T-helper 1 cell treated with Interleukin-12 subunit alpha and Interleukin-12 subunit beta and Interleukin-4 antibody, amounts not matched to agents 30 ng/mL and 1 ng/mL, for 36 hours (primary cell): Measurements from ENCODE around the gene LRRTM4. TPM values are rescaled to one million over a fixed set of nuclear protein-coding genes. Genes with fewer than 3 reads are reported as not detected.

Experiments
- intact Hi-C: fragments of 100-400 bp; cut with micrococcal nuclease; formaldehyde crosslinking; loops from one replicate; pipeline ENCODE4 v1.15.1; 2024
- total RNA-seq: library from RNA; stranded (reverse); gene quantifications from 2 replicates; pipeline ENCODE4 v1.2.3, GENCODE V29; 2022

LRRTM4 gene
- not detected in 2 replicates for total RNA-seq

DNA sequence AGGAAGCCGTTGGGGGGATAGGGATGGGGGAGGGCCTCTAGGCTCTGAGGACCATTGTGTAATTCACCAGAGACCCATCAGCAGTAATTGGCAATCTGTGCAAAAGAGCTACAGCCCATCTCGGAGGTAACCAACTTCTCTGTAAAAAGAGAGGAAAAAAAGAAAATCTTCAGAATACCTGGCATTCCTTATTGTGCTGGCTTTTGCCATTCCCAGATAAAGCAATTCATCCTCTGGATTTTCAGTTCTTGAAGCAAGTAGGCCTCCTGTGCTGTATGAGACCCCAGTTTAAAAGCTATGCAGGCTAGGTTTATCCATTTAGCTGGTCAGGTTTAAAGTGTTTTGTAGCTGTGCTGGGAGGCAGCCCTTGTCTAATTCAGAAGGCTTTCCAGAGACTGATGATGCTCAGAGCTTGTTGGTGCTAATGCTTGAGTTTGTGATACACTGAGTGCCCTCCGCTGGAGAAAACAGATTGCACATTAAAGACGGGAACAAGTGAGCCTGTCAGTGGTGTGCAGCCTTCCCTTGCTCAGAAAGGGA is at the start of gene LRRTM4:
LRRTM4 (minus strand) TSS at position 446 of the 540 bp plus-strand sequence.
- intact Hi-C loops = no loop called here

- intact Hi-C loops = no loop called here
Observed at GRCh38 chr2:77571545-77571944, 49.4 kb upstream of the LRRTM4 start.

- intact Hi-C loops = no loop called here
Observed at GRCh38 chr2:77567723-77568122, 45.5 kb upstream of the LRRTM4 start.

DNA sequence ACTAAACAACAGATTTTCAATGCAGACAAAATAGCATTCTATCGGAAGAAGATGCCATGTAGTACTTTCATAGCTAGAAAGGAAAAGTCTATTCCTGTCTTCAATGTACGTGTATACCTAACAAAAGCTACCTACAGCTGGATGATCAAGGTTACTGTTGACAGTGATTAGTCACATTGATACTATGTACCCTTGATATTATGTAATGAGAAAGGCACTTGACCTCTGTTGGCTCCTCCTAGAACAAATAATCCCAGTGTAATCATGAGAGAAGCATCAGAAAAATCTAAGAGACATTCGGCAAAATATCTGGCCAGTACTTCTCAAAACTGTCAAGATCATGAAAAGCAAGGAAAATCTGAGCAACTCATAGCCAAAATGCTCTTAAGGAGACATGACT is 44.4 kb upstream of the LRRTM4 start:
- intact Hi-C loops = no loop called here

DNA sequence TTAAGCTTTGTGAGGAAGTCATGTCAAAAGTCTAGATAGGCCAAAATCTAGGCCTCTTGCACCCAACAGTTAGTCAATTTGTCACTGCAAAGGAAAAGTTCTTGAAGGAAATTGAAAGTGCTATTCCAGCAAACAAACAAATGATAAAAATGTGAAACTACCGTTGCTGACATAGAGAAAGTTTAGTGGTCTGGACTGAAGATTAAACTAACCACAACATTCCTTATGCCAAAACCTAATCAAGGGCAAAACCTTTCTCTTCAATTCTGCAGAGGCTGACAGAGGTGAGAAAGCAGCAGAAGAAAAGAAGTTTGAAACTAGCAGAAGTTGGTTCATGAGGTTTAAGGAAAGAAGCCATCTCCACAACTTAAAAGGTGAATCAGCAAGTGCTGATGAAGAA is 44.0 kb upstream of the LRRTM4 start:
- intact Hi-C loops = no loop called here

DNA sequence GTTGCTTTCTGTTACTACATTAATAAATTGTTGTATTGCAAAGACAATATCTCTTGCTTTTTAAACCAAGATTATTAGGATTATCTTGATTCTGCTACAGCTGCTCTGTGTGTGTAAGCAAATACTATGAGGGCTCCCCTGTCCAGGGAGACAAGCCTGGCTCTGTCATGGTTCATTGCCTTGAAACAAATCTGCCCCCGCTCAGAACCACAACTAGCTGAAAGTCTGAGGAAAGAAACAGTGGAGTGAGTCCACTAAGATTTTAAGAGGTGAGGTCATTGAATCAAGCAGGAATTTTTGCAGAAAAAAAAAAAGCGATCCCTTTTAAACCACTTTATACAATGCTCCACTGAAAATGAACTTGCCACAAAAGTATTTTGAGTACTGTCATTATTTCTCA is 30.8 kb upstream of the LRRTM4 start:
- intact Hi-C loops = no loop called here

- intact Hi-C loops = no loop called here
Observed at GRCh38 chr2:77538031-77538430, 15.9 kb upstream of the LRRTM4 start.

DNA sequence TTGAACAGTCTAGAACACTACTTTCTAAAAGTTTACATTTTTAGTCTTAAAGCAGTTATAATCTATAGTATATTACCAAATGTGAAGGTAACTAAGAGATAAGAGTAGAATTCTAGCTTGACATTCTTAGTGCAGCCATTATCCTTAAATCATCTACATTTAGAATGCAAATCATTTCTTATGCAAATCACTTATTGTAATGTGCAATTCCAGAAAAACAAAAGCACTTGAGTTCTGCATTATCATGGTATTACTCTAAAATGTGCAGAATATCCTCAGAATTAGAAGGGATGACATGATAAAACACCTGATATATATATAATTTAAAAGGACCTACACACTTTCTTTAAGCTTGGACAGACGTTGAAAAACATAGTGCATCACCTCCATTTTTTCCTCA is 712 bp upstream of the LRRTM4 start:
- intact Hi-C loops = no loop called here

DNA sequence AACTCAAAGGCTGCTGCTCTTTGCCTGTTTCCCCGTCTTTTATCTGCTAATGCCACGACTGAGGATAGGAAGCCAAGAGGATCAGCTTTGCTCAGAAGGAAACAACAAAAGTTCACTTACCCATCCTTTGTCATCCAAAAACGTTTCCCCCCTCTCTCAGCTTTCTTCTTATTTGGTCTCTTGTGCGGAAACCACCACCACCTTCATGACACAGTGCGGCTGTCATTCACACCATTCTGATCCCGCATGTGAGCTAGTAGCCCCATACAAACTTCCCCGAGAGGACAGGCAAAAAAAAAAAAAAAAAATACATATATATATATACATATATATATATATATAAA is 656 bp downstream of the LRRTM4 start:
- intact Hi-C loops = no loop called here

DNA sequence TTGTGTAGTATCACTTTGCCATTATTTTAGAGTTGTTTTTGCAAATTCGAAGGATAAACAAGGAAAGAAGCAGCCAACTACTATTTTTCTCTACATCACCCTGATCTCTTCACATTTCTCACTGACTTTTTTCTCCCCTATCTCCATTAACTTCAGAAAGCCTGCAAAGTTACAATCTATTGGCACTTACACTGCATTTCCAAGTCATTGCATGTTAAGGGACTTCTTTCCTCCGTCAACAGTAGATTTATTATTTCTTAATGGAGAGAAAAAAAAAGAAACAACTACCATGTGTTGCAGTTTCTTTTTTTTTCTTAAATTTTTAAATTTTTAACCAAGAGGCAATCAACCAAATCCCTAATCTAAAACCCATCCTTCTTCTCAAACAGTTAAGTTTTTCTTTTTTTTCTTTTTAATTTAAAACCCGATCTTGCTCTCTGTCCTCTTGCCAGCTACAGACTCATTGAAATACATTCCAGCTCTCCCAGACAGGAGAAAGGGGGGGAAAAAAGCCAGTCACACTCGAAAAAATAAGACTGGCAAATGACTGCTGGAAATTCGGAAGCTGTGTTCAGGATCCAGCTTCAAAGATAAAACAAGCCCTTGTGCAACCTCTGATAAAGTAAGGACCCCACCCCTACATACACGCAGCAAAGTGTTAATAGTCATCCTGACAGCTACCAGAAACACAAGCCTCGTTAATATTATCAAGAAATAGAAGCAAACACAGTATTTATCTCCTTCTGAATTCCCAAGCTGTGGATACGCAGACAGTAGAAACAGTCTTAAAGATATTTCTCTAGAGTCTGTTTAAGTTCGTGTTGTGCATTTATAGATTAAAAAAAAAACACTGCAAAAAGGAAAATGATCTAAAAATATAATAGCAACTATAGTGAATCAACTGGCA is 1.3 kb downstream of the LRRTM4 start:
- intact Hi-C loops = no loop called here

DNA sequence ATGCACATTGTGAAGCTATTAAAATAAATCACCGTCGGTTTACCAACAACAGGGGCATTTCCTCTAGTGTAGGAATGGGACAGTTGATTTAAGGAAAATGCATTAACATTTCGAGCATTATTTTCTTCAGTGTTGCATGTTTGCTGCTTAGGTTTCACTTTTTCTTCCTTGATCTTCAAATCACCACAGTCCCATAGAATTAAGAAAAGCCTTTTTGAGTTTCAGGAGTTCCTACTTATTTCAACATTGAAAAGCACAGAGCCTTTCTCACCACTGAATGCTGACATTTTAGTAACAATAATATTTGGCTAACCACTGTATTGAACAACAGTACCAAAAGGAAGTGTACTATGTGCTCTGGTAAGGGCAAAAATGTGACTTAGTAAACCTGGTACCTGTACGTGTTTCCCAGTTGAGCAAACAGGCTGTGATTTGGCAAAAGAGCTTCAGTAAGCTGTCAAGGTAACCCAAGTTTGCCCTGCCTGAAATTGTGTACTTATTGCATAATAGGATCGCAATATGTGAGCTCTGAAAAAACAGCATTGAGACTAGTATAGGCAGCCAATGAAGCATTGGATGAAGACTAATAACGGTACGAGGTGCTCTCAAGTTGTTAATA is 2.2 kb downstream of the LRRTM4 start:
- intact Hi-C loops = no loop called here

DNA sequence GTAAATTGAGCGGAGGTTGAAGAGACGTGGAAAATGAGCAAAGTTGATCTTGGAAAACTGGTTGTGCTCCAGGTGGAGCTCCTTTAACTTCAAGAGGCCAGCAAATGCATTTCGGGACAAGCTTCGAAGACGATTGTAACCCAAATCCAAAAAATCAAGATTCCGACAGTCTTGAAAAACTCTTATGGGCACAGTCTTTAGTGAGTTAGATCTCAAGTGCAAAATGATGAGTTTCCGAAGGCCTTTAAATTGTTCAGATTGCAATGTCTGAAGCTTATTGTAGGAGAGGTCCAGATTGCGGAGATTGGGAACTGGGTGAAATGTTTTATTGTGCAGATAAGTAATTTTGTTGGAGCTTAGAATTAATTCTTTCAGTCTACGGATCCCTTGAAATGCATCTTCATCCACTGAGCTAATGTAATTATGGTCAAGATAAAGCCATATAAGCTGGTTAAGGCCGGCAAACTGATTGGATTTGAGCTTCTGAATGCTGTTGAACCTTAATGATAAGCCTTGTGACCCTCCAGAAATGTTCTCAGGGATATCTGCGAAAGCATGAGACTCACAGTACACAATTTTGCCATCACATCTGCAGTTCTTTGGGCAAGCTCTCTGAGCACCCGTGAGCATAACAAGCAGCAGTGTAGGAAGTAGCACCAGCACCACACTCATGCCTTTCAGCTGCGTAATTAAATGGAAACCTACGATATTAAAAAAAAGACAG is 2.9 kb downstream of the LRRTM4 start:
- intact Hi-C loops = no loop called here

- intact Hi-C loops = no loop called here
Observed at GRCh38 chr2:77518311-77518710, 3.9 kb downstream of the LRRTM4 start.

GRCh38 chr2:77513191-77513590 is 9.0 kb downstream of the LRRTM4 start:
- intact Hi-C loops = no loop called here

DNA sequence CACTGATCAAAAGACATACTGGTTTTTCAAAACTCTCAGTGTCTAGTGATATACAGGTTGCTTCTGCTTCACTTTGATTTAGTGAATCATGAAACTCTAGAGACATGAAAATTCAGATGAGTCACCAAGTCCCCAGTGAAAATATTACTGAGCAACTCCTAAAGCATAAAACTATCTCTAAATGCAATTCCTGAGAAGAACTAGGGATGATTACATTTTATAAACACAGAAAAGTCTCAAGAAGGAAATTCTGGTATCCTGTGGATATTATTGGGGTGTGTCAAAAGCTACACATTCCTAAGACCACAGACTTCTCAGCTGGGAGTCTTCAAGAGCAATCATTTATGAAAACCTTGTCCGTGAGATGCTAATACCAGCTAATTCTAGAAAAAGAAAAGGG is 9.7 kb downstream of the LRRTM4 start:
- intact Hi-C loops = no loop called here

GRCh38 chr2:77508511-77508910 is 13.7 kb downstream of the LRRTM4 start:
- intact Hi-C loops = no loop called here

DNA sequence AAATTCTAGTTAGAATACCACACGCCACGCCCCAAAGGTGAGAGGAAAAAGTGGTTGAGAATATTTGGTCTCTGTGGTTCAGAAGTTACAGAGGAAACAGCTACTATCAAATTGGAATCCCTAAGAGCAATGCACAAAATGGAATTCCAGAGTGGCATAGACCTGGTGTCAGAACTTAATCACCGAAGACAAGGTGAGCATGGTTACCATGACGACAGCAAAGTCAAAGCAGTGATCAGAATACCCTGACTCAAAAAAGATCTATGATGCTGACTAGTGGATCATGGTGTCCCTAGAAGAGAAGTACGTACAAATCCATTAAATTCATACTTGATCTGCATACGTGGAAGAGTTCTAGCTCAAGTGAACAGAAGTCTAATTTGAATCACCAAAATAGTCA is 14.5 kb downstream of the LRRTM4 start:
- intact Hi-C loops = no loop called here

DNA sequence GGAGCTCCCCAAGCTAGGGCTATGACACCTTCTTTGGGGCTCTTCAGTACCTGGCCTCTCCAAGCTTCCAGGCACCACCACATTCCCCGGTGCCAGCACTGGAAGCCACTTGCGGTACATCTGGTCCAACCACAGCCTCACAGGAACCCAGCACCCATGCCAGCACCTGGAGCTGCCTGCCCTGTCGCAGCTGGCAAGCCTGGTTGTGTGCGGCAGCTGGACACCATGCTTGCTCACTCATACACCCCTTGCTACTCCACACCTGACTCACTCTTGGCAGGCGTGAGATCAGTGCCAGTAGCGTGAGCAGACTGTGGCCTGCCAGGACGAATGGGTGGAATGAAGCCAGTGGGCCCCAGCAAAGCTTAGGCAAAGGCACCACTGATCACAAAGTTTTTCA is 34.0 kb downstream of the LRRTM4 start:
- intact Hi-C loops = no loop called here

DNA sequence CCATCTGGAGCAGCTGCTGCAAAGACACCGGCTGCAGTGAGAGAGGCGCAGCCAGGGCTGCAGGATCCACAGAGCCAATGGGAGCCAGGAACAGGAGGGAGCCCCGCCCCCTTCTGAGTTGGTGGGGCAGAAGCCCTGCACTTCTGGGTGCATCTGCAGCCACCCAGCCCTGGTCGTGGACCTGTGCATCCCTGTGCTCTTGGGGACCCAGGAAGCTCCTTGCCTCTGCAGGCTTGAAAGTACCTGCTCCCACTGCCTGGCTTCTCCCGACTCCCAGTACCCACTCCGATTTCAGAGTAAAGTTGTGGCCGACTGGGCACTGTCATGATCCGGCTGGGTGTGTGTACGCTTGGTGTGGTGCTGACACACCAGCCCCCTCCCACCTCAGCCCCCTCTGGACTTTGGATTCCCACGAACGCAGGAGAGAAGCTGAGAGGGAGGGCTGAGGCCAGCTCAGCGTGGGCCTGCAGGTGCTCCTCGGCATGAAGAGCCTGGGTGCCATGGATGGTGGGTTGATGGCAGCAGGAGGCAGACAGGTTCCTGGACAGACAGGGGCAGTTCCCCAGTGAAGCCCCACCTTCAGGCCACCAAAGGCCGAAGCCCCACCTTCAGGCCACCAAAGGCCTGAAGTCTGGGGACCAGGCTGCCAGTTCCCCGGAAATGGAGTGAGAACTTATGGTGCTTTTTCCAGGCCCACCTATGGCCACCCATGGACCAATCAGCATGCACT is 34.9 kb downstream of the LRRTM4 start:
- intact Hi-C loops = no loop called here

GRCh38 chr2:77484026-77484425 is 38.1 kb downstream of the LRRTM4 start:
- intact Hi-C loops = no loop called here

DNA sequence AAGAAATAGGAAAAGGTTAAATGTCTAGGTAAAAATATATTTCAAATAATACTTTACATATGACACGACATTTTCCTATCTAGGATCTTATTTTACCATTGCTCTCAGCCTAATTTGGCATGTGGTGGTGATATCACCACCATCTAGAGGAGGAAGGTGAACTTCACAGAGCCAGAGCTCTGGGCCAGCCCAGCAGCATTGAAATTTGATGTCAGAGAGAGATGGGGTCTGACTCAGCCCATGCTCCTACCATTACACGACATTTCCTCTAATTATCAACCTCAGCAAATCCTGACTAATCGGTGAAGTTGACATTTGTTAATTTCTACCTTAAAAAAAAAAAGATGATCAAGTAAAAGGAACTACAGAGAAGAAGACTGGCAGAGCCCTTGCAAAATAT is 42.3 kb downstream of the LRRTM4 start:
- intact Hi-C loops = no loop called here
